ENCODE data around the gene ANKRD6. TPM values are rescaled to one million over a fixed set of nuclear protein-coding genes. Genes with fewer than 3 reads are reported as not detected.

The ANKRD6 gene
- total and polyA plus RNA-seq, 2 donors (not counting 3 experiments of a cell fraction or from before 2014, with no cell fraction given), result 3.4 to 9.6 TPM

- DNase-seq (ENCODE audit: low read depth, low spot score) (no peak), FAIRE-seq (no peak)
- Histone ChIP-seq H3K79me2 (ENCODE audit: control insufficient read depth, insufficient read depth, low read length) (no peaks in the 10 kb centered on the region), H3K36me3 (ENCODE audit: control insufficient read depth in 2 of 2, extremely low read depth in 1 of 2, insufficient read depth in 2 of 2, low read length in 2 of 2) (no peaks in the 10 kb centered on the region), H2AFZ (ENCODE audit: low read depth, low read length) (no peak overlapping the region), H4K20me1 (replicated peaks; ENCODE audit: control insufficient read depth, extremely low read depth, insufficient read depth, low read length) (peaks cover 4% of the 10 kb centered on the region), H3K9ac (replicated peaks; ENCODE audit: extremely low read depth, insufficient read depth, low read length) (no peak overlapping the region), H3K4me2 (ENCODE audit: insufficient read depth, low read length) (no peak overlapping the region), H3K9me3 (replicated peaks; ENCODE audit: control insufficient read depth, insufficient read depth, low read length) (no peaks in the 10 kb centered on the region), H3K4me1 (ENCODE audit: control insufficient read depth, extremely low read depth, insufficient read depth, low read length) (no peaks in the 10 kb centered on the region), H3K27ac (ENCODE audit: insufficient read depth, low read depth, low read length) (no peak overlapping the region), H3K27me3 (ENCODE audit: control insufficient read depth in 2 of 2, insufficient read depth in 2 of 2, low read length in 2 of 2) (no peaks in the 10 kb centered on the region), H3K4me3 (replicated peaks in 1 of 3; ENCODE audit: insufficient read depth in 1 of 3, low read depth in 1 of 3, low read length in 3 of 3) (no peak overlapping the region), H3K9me1 (replicated peaks; ENCODE audit: control insufficient read depth, extremely low read depth, insufficient read depth, low read length) (no peaks in the 10 kb centered on the region)
- intact Hi-C loops (cut with micrococcal nuclease), result no loop called here
- TF ChIP-seq CTCF (IDR thresholded peaks at IDR 0.05; ENCODE audit: extremely low read depth in 1 of 2, insufficient read depth in 1 of 2, low read depth in 1 of 2, low read length in 2 of 2) (no peak), POLR2AphosphoS5 (IDR thresholded peaks at IDR 0.05; ENCODE audit: insufficient read depth, low read depth, low read length) (no peak), JUN (IDR thresholded peaks at IDR 0.05; ENCODE audit: borderline replicate concordance, insufficient read depth, insufficient read length, low read depth) (no peak), POLR2A (IDR thresholded peaks at IDR 0.05; ENCODE audit: low read depth, low read length) (no peak), MAX (IDR thresholded peaks at IDR 0.05; ENCODE audit: insufficient read depth, insufficient read length) (no peak), FOS (IDR thresholded peaks at IDR 0.05; ENCODE audit: borderline replicate concordance, insufficient read depth, low read length) (no peak), MYC (IDR thresholded peaks at IDR 0.05; ENCODE audit: low read depth, low read length) (no peak), EZH2 (IDR thresholded peaks at IDR 0.05; ENCODE audit: borderline replicate concordance, low read depth, low read length, severe bottlenecking) (no peak), GATA2 (IDR thresholded peaks at IDR 0.05; ENCODE audit: insufficient read depth, insufficient read length, low read depth, low read length) (no peak)
- CTCF ChIA-PET, result interaction anchor here (0.8 kb wide), 1 partner anchor 110 kb away, joined by 3 read pairs; no protein-coding TSS in a partner anchor
- dilution Hi-C loops (cut with MboI; ENCODE audit: extremely low pct_ligation_motif_present, low sequenced_read_pairs), result no loop called here
- POLR2A ChIA-PET, result no interaction called here
- no TSS peak for BruUV-seq (replicated peaks)
Measured at GRCh38 chr6:89482126-89482525, 49.2 kb downstream of the ANKRD6 start.
